Activated B cell treated with CpG ODN at 0.5 μM for 24 hours (primary cell): ENCODE results near the gene NAT10. TPM values are rescaled to one million over a fixed set of nuclear protein-coding genes. Genes with fewer than 3 reads are reported as not detected.

Experiments used
- ATAC-seq: fragments of 200-7000 bp; cut with Tn5 transposase; one replicate; pipeline ENCODE4 v1.10.0; 2021; ENCODE audit warnings: low read depth, mild to moderate bottlenecking, moderate library complexity
- CTCF ChIA-PET: fragments of 350-600 bp; sonication (Branson Sonifier 250); formaldehyde crosslinking; loops from one replicate; lab custom pipeline; 2021; ENCODE audit warnings: antibody characterized with exemption; lab: Charles Lee
- POLR2A ChIA-PET: fragments of 350-600 bp; sonication (Branson Sonifier 250); formaldehyde crosslinking; loops from one replicate; lab custom pipeline; 2021; ENCODE audit warnings: antibody characterized with exemption; lab: Charles Lee
- DNase-seq: peaks from one replicate; pipeline ENCODE4 v3.0.0; 2022
- H3K27ac Mint-ChIP-seq: one replicate; pipeline ENCODE4 v1.8.0; 2020; ENCODE audit warnings: mixed read lengths
- H3K27me3 Mint-ChIP-seq: one replicate; pipeline ENCODE4 v1.8.0; 2021; ENCODE audit warnings: mixed read lengths
- H3K36me3 Mint-ChIP-seq: one replicate; pipeline ENCODE4 v1.8.0; 2021; ENCODE audit warnings: low read depth, mixed read lengths
- H3K4me1 Mint-ChIP-seq: one replicate; pipeline ENCODE4 v1.8.0; 2021; ENCODE audit warnings: mixed read lengths
- H3K4me3 Mint-ChIP-seq: one replicate; pipeline ENCODE4 v1.8.0; 2020; ENCODE audit warnings: mild to moderate bottlenecking, mixed read lengths
- H3K9me3 Mint-ChIP-seq: one replicate; pipeline ENCODE4 v1.8.0; 2020; ENCODE audit warnings: mixed read lengths
- intact Hi-C: fragments of 100-400 bp; cut with micrococcal nuclease; formaldehyde crosslinking; loops from one replicate; pipeline ENCODE4 v1.15.1; 2024
- total RNA-seq: library from RNA; stranded (reverse); gene quantifications from 2 replicates; pipeline ENCODE4 v1.2.3, GENCODE V29; 2022
- TF ChIP-seq, protein P1 (sequence below): fragments of 200-600 bp; IDR thresholded peaks from one replicate; pipeline ENCODE4 v1.8.0; 2022; ENCODE audit warnings: antibody characterized with exemption, mild to moderate bottlenecking

The NAT10 gene
- total RNA-seq, 1 donor from 2014 or later, result 120 TPM

DNA sequence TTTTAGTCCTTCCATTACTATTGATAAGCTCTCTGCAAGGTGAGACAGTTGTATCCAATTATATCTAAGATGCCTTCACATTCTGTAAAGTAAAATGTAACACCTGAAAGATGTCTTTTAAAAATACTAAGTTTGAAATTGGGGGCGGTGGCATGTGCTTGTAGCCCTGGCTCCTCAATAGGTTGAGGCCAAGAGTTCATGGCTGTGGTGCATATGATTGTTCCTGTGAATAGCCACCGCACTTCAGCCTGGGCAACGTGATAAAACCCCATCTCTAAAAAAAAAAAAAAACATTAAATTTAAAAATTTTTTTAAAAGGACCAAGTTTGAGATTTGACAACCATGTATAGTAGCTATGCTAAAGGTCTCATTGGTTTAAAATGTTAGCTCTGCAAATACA, 33.4 kb upstream of the NAT10 start:
- DNase-seq (no peak), ATAC-seq (no peak)
- Mint-ChIP-seq H3K27me3 (no peaks in the 10 kb centered on the region), H3K27ac (no peak overlapping the region), H3K4me3 (no peak overlapping the region), H3K9me3 (no peaks in the 10 kb centered on the region), H3K36me3 (peaks cover 45% of the 10 kb centered on the region), H3K4me1 (peaks cover 28% of the 10 kb centered on the region)
- CTCF ChIA-PET, result interaction anchor here (0.7 kb wide), 1 partner anchor 981 kb away, joined by 3 read pairs; no protein-coding TSS in a partner anchor
- POLR2A ChIA-PET, result interaction anchor here (1.0 kb wide), 1 partner anchor 31 kb away, joined by 4 read pairs; no protein-coding TSS in a partner anchor
- TF ChIP-seq, protein P1, sequence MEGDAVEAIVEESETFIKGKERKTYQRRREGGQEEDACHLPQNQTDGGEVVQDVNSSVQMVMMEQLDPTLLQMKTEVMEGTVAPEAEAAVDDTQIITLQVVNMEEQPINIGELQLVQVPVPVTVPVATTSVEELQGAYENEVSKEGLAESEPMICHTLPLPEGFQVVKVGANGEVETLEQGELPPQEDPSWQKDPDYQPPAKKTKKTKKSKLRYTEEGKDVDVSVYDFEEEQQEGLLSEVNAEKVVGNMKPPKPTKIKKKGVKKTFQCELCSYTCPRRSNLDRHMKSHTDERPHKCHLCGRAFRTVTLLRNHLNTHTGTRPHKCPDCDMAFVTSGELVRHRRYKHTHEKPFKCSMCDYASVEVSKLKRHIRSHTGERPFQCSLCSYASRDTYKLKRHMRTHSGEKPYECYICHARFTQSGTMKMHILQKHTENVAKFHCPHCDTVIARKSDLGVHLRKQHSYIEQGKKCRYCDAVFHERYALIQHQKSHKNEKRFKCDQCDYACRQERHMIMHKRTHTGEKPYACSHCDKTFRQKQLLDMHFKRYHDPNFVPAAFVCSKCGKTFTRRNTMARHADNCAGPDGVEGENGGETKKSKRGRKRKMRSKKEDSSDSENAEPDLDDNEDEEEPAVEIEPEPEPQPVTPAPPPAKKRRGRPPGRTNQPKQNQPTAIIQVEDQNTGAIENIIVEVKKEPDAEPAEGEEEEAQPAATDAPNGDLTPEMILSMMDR, result no peak
- intact Hi-C loops, result no loop called here

DNA sequence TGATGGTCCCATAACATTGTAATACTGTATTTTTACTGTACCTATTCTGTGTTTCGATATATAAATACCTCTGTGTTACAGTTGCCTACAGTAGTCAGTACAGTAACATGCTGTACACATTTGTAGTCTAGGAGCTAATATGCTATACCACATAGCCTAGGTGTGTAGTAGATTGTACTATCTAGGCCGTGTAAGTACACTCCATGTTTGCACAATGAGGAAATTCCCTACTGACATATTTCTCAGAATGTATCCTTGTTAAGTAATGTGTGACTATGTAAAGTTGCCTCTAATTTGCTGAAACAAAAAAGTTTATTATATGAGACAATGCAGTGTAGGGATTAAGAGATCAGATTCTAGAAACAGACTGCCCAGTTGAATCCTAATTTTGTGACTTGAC, 32.6 kb upstream of the NAT10 start:
- CTCF ChIA-PET, result no interaction called here
- Mint-ChIP-seq H3K4me3 (no peak overlapping the region), H3K27me3 (no peaks in the 10 kb centered on the region), H3K27ac (no peak overlapping the region), H3K36me3 (peaks cover 53% of the 10 kb centered on the region), H3K4me1 (peaks cover 20% of the 10 kb centered on the region), H3K9me3 (no peaks in the 10 kb centered on the region)
- ATAC-seq (no peak), DNase-seq (no peak)
- intact Hi-C loops, result no loop called here
- TF ChIP-seq, protein P1, result no peak
- POLR2A ChIA-PET, result no interaction called here

DNA sequence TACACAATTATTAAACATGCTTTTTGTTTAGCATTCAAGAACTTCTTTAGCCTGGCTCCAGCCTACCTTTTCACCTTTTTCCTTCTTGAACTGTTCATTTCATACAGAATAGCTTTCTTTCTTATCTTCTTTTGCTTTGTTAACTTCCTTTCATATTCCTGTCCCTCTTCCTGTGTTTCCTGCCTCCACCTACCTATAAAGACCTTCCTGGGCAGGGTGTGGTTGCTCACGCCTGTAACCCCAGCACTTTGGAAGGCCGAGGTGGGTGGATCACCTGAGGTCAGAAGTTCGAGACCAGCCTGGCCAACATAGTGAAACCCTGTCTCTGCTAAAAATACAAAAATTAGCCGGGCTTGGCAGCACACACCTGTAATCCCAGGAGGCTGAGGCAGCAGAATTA, 31.0 kb upstream of the NAT10 start:
- Mint-ChIP-seq H3K9me3 (no peaks in the 10 kb centered on the region), H3K36me3 (peaks cover 68% of the 10 kb centered on the region), H3K4me3 (no peak overlapping the region), H3K27ac (peak overlapping the region; percentile 80), H3K27me3 (no peaks in the 10 kb centered on the region), H3K4me1 (peaks cover 13% of the 10 kb centered on the region)
- intact Hi-C loops, result no loop called here
- POLR2A ChIA-PET, result no interaction called here
- CTCF ChIA-PET, result interaction anchor here (1.3 kb wide), 1 partner anchor 14 kb away, joined by 3 read pairs; no protein-coding TSS in a partner anchor
- DNase-seq, result no peak
- TF ChIP-seq, protein P1, result no peak
- ATAC-seq, result no peak

DNA sequence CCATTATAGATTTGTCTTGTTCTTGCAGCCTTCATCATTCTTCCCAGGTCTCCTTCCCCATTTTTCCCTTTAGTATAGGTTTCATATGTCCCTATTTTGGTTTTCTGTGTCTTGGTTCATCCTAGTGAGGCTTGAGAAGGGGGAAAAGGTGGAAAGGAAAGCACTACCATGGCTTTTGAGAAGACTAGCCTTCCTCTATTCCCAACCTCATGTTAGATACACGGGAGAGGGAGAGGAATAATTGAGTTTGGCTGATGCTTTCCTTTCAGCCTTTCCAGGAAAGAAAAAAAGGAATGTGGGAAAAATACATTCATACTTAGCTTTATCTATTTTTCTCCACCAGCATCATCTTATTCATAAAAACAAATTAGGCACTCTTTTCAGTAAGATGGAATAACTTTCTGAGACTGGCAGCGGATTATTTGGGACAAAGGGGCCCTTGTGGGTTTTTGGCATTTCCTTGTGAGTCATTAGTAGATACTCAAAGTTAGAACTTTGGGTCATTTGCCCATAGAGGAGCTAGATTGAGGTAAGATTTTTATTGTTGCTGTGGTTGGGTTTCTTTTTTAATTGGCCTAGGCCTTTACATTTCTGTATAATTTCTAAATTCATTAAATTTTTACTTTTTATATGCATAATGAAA, 30.1 kb upstream of the NAT10 start:
- H3K27ac Mint-ChIP-seq, result peak overlapping the region; percentile 32
- H3K9me3 Mint-ChIP-seq, result no peaks in the 10 kb centered on the region
- peaks cover 6% of the 10 kb centered on the region for H3K4me1 Mint-ChIP-seq
- intact Hi-C loops, result no loop called here
- H3K4me3 Mint-ChIP-seq, result no peak overlapping the region
- ChIA-PET CTCF (interaction anchor here (1.2 to 2.4 kb wide), 4 partner anchors 10 to 84 kb away, joined by 3 to 14 read pairs (median 4); no protein-coding TSS in a partner anchor), POLR2A (interaction anchor here (0.6 to 0.7 kb wide), 2 partner anchors 8 to 28 kb away, joined by 3 read pairs; no protein-coding TSS in a partner anchor)
- no peaks in the 10 kb centered on the region for H3K27me3 Mint-ChIP-seq
- H3K36me3 Mint-ChIP-seq, result peaks cover 75% of the 10 kb centered on the region
- TF ChIP-seq, protein P1, result no peak
- DNase-seq (no peak), ATAC-seq (no peak)

DNA sequence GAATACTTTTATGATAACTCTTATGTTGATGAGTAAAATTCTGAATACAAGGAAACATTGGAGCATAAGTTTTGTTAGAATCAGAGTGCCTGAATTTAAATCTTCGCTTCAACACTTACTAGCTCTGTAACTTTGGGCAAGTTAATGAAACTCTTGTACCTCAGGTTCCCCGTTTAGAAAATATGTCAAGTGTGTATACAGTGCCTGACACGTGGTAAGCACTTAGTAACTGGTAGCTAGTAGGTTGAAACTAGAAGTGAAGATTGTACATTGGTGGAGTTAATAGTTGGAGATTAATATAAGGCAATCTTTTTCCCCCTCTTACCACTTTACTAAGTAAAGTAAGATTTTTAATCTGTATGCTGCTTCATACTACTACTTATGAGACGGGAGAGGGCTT, 24.8 kb upstream of the NAT10 start:
- intact Hi-C loops, result no loop called here
- no peak overlapping the region for H3K27ac Mint-ChIP-seq

More for the DNA sequence above, 24.8 kb upstream of the NAT10 start:
- no peak for ATAC-seq
- no peaks in the 10 kb centered on the region for H3K9me3 Mint-ChIP-seq
- H3K36me3 Mint-ChIP-seq, result peaks cover 83% of the 10 kb centered on the region
- H3K4me3 Mint-ChIP-seq, result no peak overlapping the region
- ChIA-PET POLR2A (no interaction called here), CTCF (interaction anchor here (0.8 to 1.2 kb wide), 2 partner anchors 84 to 275 kb away, joined by 3 to 4 read pairs; no protein-coding TSS in a partner anchor)
- no peaks in the 10 kb centered on the region for H3K27me3 Mint-ChIP-seq
- H3K4me1 Mint-ChIP-seq, result no peaks in the 10 kb centered on the region
- TF ChIP-seq, protein P1, result no peak
- no peak for DNase-seq
